Glutamatergic neuron (in vitro differentiated cells): ENCODE data around the gene MRI1. TPM values are rescaled to one million over a fixed set of nuclear protein-coding genes. Genes with fewer than 3 reads are reported as not detected.

ENCODE experiments used
- DNase-seq: peaks from one replicate; pipeline ENCODE4 v3.0.0; 2022
- H3K27ac Mint-ChIP-seq: one replicate; pipeline ENCODE4 v1.8.0; 2020; ENCODE audit warnings: mild to moderate bottlenecking, mixed read lengths, inconsistent platforms; ENCODE audit not compliant: unreplicated experiment
- H3K27me3 Mint-ChIP-seq: one replicate; pipeline ENCODE4 v1.8.0; 2020; ENCODE audit warnings: mild to moderate bottlenecking, moderate library complexity, mixed read lengths, inconsistent platforms; ENCODE audit not compliant: unreplicated experiment
- H3K36me3 Mint-ChIP-seq: one replicate; pipeline ENCODE4 v1.8.0; 2020; ENCODE audit warnings: mild to moderate bottlenecking, mixed read lengths, inconsistent platforms; ENCODE audit not compliant: unreplicated experiment
- H3K4me1 Mint-ChIP-seq: one replicate; pipeline ENCODE4 v1.8.0; 2020; ENCODE audit warnings: mild to moderate bottlenecking, low read depth, mixed read lengths, inconsistent platforms; ENCODE audit not compliant: unreplicated experiment
- H3K4me3 Mint-ChIP-seq: one replicate; pipeline ENCODE4 v1.8.0; 2020; ENCODE audit warnings: mild to moderate bottlenecking, mixed read lengths, inconsistent platforms; ENCODE audit not compliant: unreplicated experiment
- H3K9me3 Mint-ChIP-seq: one replicate; pipeline ENCODE4 v1.8.0; 2020; ENCODE audit warnings: mild to moderate bottlenecking, moderate library complexity, mixed read lengths, inconsistent platforms; ENCODE audit not compliant: unreplicated experiment
- total RNA-seq: library from RNA; stranded (reverse); fragmentation: NEBNext Ultra II Directional; extraction: Animal tissue kit (Norgen Biotek cat#: 25700); gene quantifications from one replicate; pipeline ENCODE4 v1.2.1, GENCODE V29; 2021; ENCODE audit not compliant: unreplicated experiment
- TF ChIP-seq, protein P1 (sequence below): fragments of 200-600 bp; sonication (generic); IDR thresholded peaks from one replicate; pipeline ENCODE4 v1.5.0; 2021; ENCODE audit not compliant: partially characterized antibody, unreplicated experiment

Gene MRI1
- total RNA-seq, 1 donor from 2014 or later: 21.9 TPM

DNA sequence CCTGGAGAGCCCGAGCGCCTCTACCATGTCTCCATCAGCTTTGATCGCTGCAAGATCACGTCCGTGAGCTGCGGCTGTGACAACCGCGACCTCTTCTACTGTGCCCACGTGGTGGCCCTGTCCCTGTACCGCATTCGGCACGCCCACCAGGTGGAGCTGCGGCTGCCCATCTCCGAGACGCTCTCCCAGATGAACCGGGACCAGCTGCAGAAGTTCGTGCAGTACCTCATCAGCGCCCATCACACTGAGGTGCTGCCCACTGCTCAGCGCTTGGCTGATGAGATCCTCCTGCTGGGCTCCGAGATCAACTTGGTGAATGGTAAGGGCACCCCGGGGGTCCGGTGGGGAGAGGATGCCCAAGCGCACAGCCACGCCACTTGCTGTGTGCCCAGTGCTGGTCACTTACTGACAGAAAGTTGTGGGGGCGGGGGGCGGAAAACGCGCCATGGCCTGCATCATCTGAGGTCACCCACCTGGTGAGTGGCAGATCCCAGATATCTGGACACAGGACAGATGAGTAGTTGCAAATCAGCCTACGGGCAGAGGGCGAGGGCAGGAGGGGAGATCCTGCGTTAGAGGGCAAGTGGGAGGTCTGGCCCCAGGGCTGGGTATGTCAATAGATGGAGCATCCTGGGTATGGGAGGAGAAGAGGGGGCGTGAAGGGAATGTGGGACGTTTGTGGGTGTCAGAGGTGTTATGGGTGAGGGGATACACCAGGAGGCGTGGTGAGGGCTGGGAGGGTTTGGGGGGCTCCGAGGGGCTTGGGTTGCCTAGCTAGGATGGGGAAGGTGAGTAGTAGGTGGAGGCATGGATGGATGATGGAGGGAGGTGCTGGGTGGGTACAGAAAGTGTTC, 40.7 kb downstream of the MRI1 start:
- Mint-ChIP-seq H3K36me3 (peaks cover 6% of the 10 kb centered on the region), H3K9me3 (peaks cover 2% of the 10 kb centered on the region), H3K4me1 (no peaks in the 10 kb centered on the region), H3K27ac (no peak overlapping the region), H3K4me3 (no peak overlapping the region), H3K27me3 (no peaks in the 10 kb centered on the region)
- TF ChIP-seq, protein P1, sequence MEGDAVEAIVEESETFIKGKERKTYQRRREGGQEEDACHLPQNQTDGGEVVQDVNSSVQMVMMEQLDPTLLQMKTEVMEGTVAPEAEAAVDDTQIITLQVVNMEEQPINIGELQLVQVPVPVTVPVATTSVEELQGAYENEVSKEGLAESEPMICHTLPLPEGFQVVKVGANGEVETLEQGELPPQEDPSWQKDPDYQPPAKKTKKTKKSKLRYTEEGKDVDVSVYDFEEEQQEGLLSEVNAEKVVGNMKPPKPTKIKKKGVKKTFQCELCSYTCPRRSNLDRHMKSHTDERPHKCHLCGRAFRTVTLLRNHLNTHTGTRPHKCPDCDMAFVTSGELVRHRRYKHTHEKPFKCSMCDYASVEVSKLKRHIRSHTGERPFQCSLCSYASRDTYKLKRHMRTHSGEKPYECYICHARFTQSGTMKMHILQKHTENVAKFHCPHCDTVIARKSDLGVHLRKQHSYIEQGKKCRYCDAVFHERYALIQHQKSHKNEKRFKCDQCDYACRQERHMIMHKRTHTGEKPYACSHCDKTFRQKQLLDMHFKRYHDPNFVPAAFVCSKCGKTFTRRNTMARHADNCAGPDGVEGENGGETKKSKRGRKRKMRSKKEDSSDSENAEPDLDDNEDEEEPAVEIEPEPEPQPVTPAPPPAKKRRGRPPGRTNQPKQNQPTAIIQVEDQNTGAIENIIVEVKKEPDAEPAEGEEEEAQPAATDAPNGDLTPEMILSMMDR: peak; percentile 46
- peak; percentile 62 for DNase-seq

DNA sequence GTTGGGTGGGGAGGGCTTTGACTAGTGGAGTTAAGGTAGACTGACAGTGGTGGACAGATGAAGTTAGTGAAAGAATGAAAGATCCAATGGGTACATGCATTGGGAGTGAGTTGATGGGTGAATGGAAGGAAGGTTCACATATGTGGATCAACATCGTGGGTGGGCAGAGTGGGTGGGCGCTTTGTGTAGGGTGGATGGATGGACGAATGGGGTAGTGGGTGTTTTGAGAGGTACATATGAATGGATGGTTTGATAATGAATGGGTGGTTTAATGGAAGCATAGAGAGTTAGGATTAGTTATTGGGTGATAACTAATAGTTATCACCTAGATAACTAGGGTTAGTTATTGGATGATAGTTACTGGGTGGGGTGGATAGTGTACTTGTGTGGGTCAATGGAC, 42.4 kb downstream of the MRI1 start:
- DNase-seq: no peak
- no peak overlapping the region for H3K27ac Mint-ChIP-seq
- no peaks in the 10 kb centered on the region for H3K36me3 Mint-ChIP-seq
- no peaks in the 10 kb centered on the region for H3K4me1 Mint-ChIP-seq
- no peaks in the 10 kb centered on the region for H3K27me3 Mint-ChIP-seq
- TF ChIP-seq, protein P1: no peak
- H3K9me3 Mint-ChIP-seq: peaks cover 2% of the 10 kb centered on the region
- H3K4me3 Mint-ChIP-seq: no peak overlapping the region

DNA sequence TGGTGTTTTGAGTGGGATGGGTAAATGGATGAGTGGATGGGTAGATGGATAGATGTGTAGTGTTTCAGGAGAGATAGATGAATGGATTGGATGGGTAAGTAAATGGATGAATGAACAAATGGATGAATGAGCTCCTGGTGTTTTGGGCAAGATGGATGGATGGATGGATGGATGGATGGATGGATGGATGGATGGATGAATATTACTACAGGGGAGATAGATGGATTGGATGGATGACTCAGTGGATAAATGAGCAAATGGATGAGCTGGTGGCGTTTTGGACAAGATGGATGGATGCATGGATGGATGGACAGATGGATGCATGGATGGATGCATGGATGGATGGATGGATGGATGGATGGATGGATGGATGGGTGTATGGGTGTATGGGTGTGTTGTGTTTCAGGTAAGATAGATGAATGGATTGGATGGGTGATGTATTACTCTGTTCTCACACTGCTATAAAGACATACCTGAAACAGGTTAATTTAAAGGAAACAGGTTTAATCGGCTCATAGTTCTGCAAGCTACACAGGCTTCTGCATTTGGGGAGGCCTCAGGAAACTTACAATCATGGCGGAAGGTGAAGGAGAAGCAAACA, 43.2 kb downstream of the MRI1 start:
- Mint-ChIP-seq H3K4me1 (no peaks in the 10 kb centered on the region), H3K27ac (no peak overlapping the region), H3K4me3 (no peak overlapping the region), H3K9me3 (peaks cover 2% of the 10 kb centered on the region), H3K27me3 (no peaks in the 10 kb centered on the region), H3K36me3 (no peaks in the 10 kb centered on the region)
- DNase-seq: no peak
- TF ChIP-seq, protein P1: no peak

DNA sequence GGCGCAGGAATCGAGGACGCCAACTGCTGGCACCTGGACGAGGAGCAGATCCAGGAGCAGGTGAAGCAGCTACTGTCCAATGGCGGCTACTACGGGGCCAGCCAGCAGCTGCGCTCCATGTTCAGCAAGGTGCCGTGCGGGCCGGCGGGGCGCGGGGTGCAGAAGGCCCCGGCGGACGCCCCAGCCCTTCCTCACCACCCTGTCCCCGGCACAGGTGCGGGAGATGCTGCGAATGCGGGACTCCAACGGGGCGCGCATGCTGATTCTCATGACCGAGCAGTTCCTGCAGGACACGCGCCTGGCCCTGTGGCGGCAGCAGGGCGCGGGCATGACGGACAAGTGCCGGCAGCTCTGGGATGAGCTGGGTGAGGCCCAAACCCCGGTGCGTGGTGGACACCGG, 44.5 kb downstream of the MRI1 start:
- Mint-ChIP-seq H3K36me3 (peaks cover 5% of the 10 kb centered on the region), H3K4me3 (no peak overlapping the region), H3K9me3 (no peaks in the 10 kb centered on the region), H3K27ac (no peak overlapping the region), H3K4me1 (no peaks in the 10 kb centered on the region), H3K27me3 (no peaks in the 10 kb centered on the region)
- DNase-seq: no peak
- TF ChIP-seq, protein P1: no peak

DNA sequence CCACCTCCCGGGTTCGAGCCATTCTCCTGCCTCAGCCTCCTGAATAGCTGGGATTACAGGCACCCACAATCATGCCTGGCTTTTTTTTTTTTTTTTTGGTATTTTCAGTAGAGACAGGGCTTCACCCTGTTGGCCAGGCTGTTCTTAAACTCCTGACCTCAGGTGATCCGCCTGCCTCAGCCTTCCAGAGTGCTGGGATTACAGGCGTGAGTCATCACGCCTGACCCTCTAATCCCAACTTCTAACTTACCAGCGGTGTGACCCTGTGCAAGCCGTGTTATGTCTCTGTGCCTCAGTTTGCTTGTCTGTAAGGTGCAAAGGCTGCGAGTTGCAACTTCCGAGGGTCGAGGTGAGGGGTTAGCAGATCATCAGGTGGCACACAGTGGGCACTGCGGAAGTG, 48.2 kb downstream of the MRI1 start:
- Mint-ChIP-seq H3K27me3 (peaks cover 2% of the 10 kb centered on the region), H3K27ac (no peak overlapping the region), H3K4me3 (no peak overlapping the region), H3K36me3 (peaks cover 5% of the 10 kb centered on the region), H3K4me1 (no peaks in the 10 kb centered on the region), H3K9me3 (peaks cover 2% of the 10 kb centered on the region)
- TF ChIP-seq, protein P1: no peak
- no peak for DNase-seq
